HG03159 (cell line): ENCODE measurements around the gene MOAP1.
"Not testable (repeated sequence)": the region's sequence is repeated elsewhere in the genome, so short reads cannot be mapped to it uniquely, and the experiment has no call there.

Source experiments
- ATAC-seq: cut with Tn5 transposase; IDR thresholded peaks from one replicate; pipeline ENCODE4 v1.9.1; 2021; ENCODE audit warnings: mild to moderate bottlenecking, moderate library complexity; ENCODE audit not compliant: unreplicated experiment

The MOAP1 gene

GRCh38 chr14:93150227-93151208, 34.2 kb downstream of the MOAP1 start:
- ATAC-seq, result no peak

GRCh38 chr14:93148979-93149378, 35.7 kb downstream of the MOAP1 start:
- ATAC-seq, result no peak

GRCh38 chr14:93146119-93146518, 38.6 kb downstream of the MOAP1 start:
- no peak for ATAC-seq

- no peak for ATAC-seq
Measured at GRCh38 chr14:93142854-93143652, 41.6 kb downstream of the MOAP1 start.

- no peak for ATAC-seq
Measured at GRCh38 chr14:93137864-93138263, 46.8 kb downstream of the MOAP1 start.

GRCh38 chr14:93136508-93136907, 48.2 kb downstream of the MOAP1 start:
- ATAC-seq, result not testable (repeated sequence)

- ATAC-seq, result no peak
Measured at GRCh38 chr14:93136009-93136408, 48.7 kb downstream of the MOAP1 start.

GRCh38 chr14:93135399-93135798, 49.3 kb downstream of the MOAP1 start:
- ATAC-seq, result no peak

- ATAC-seq, result no peak
Measured at GRCh38 chr14:93133464-93133863, 51.2 kb downstream of the MOAP1 start.

GRCh38 chr14:93132472-93133065, 52.1 kb downstream of the MOAP1 start:
- ATAC-seq, result no peak
